PFSK-1 (cell line): ENCODE data around the gene C1orf21.

ENCODE experiments used
- SIN3A ChIP-seq: IDR thresholded peaks from 2 replicates; pipeline ENCODE4 v1.6.1; 2012; ENCODE audit warnings: mild to moderate bottlenecking, low read length, moderate library complexity, borderline replicate concordance; ENCODE audit not compliant: insufficient read depth
- TAF1 ChIP-seq: IDR thresholded peaks from 2 replicates; pipeline ENCODE4 v1.6.1; 2012; ENCODE audit warnings: low read length, control low read depth, borderline replicate concordance; ENCODE audit not compliant: insufficient read depth
- TF ChIP-seq, protein P1 (sequence below), 2 experiments: IDR thresholded peaks; 2 replicates each; pipeline versions ENCODE4 v1.6.1 to v1.8.0; 2011 to 2012; ENCODE audit warnings: low read depth in 2 of 2, low read length in 2 of 2, control low read depth in 1 of 2, inconsistent platforms in 1 of 2, mild to moderate bottlenecking in 1 of 2, moderate library complexity in 1 of 2; ENCODE audit not compliant: insufficient read depth in 1 of 2

DNA sequence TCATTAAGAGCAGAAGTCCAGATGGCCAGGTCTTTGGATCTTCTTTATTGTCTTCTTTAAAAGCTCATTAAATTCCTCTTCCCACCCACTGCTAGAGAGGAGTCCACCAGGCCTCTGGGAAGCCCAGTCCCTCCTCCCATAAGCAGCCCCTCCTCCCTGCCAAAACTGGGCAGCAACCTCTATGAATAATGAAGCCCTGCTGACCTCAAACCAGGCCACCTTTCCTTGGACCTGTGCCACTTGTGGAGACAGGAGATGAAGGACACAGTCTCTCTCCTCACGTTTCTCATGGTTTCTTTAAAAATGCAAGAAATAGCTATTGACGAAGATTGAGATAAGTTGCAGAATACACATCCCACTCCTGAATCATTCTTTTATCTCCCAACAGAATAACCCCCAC, 255.1 kb downstream of the C1orf21 start:
- TF ChIP-seq TAF1, result no peak
- TF ChIP-seq SIN3A, result no peak
- TF ChIP-seq, protein P1, sequence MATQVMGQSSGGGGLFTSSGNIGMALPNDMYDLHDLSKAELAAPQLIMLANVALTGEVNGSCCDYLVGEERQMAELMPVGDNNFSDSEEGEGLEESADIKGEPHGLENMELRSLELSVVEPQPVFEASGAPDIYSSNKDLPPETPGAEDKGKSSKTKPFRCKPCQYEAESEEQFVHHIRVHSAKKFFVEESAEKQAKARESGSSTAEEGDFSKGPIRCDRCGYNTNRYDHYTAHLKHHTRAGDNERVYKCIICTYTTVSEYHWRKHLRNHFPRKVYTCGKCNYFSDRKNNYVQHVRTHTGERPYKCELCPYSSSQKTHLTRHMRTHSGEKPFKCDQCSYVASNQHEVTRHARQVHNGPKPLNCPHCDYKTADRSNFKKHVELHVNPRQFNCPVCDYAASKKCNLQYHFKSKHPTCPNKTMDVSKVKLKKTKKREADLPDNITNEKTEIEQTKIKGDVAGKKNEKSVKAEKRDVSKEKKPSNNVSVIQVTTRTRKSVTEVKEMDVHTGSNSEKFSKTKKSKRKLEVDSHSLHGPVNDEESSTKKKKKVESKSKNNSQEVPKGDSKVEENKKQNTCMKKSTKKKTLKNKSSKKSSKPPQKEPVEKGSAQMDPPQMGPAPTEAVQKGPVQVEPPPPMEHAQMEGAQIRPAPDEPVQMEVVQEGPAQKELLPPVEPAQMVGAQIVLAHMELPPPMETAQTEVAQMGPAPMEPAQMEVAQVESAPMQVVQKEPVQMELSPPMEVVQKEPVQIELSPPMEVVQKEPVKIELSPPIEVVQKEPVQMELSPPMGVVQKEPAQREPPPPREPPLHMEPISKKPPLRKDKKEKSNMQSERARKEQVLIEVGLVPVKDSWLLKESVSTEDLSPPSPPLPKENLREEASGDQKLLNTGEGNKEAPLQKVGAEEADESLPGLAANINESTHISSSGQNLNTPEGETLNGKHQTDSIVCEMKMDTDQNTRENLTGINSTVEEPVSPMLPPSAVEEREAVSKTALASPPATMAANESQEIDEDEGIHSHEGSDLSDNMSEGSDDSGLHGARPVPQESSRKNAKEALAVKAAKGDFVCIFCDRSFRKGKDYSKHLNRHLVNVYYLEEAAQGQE (IDR thresholded peaks at IDR 0.05; ENCODE audit: insufficient read depth in 1 of 2, low read depth in 2 of 2, low read length in 2 of 2), result no peak
